Measurements from ENCODE around the gene PFKL.

GRCh38 chr21:44351535-44352252, 51.8 kb downstream of the PFKL start:
- no peak for TF ChIP-seq POLR2A (IDR thresholded peaks at IDR 0.05; ENCODE audit: low read depth, low read length)
- TF ChIP-seq POLR2AphosphoS5 (IDR thresholded peaks at IDR 0.05; ENCODE audit: low read depth, low read length): no peak
- no peak for TF ChIP-seq POU2F2 (IDR thresholded peaks at IDR 0.05; ENCODE audit: low read depth, low read length)
- no peak for TF ChIP-seq TAF1 (IDR thresholded peaks at IDR 0.05; ENCODE audit: low read depth, low read length)

Data from GM12891 (cell line).